Stimulated activated CD4-positive, alpha-beta T cell treated with anti-CD3 and anti-CD28 coated beads, Interleukin-1b, Interleukin-23, amount 100 ng/mL, for 48 hours (primary cell): ENCODE data around the gene RNF6.
"Not testable (repeated sequence)": the region's sequence is repeated elsewhere in the genome, so short reads cannot be mapped to it uniquely, and the experiment has no call there.

Experiments
- DNase-seq: peaks from one replicate; pipeline ENCODE4 v3.0.0-alpha.2; 2020

Gene RNF6

GRCh38 chr13:26221721-26222519 is at the start of gene RNF6:
TSS of gene RNF6 (minus strand) at chr13:26222314. CDS start at chr13:26219649, 2,665 bp downstream.
- peak; percentile 88 for DNase-seq

GRCh38 chr13:26270707-26271106 is 48.6 kb upstream of the RNF6 start:
- no peak for DNase-seq

- DNase-seq = no peak
Measured at GRCh38 chr13:26266311-26266710, 44.2 kb upstream of the RNF6 start.

- no peak for DNase-seq
Measured at GRCh38 chr13:26262156-26262555, 40.0 kb upstream of the RNF6 start.

GRCh38 chr13:26259634-26260033 is 37.5 kb upstream of the RNF6 start:
- DNase-seq = no peak

- DNase-seq = no peak
Measured at GRCh38 chr13:26257049-26257448, 34.9 kb upstream of the RNF6 start.

GRCh38 chr13:26255691-26256277 is 33.7 kb upstream of the RNF6 start:
- no peak for DNase-seq

GRCh38 chr13:26255115-26255514 is 33.0 kb upstream of the RNF6 start:
- DNase-seq = no peak

GRCh38 chr13:26254583-26255111 is 32.5 kb upstream of the RNF6 start:
- DNase-seq = peak; percentile 41

GRCh38 chr13:26253787-26254582 is 31.9 kb upstream of the RNF6 start, which contains the start of gene CDK8:
TSS of gene CDK8 (plus strand) at chr13:26254129. CDS start at chr13:26254642, 513 bp downstream.
- DNase-seq = peak; percentile 87

- DNase-seq = no peak
Measured at GRCh38 chr13:26253262-26253786, 31.2 kb upstream of the RNF6 start.

- not testable (repeated sequence) for DNase-seq
Measured at GRCh38 chr13:26252006-26252405, 29.9 kb upstream of the RNF6 start.

- no peak for DNase-seq
Measured at GRCh38 chr13:26249551-26249950, 27.4 kb upstream of the RNF6 start.

- DNase-seq = no peak
Measured at GRCh38 chr13:26247608-26248007, 25.5 kb upstream of the RNF6 start.

- no peak for DNase-seq
Measured at GRCh38 chr13:26247011-26247410, 24.9 kb upstream of the RNF6 start.

- DNase-seq = no peak
Measured at GRCh38 chr13:26246154-26246553, 24.0 kb upstream of the RNF6 start.

GRCh38 chr13:26236296-26236695 is 14.2 kb upstream of the RNF6 start:
- no peak for DNase-seq

- DNase-seq = no peak
Measured at GRCh38 chr13:26230703-26231102, 8.6 kb upstream of the RNF6 start.

GRCh38 chr13:26229080-26229615 is 7.0 kb upstream of the RNF6 start:
- DNase-seq = no peak

GRCh38 chr13:26228096-26228495 is 6.0 kb upstream of the RNF6 start:
- no peak for DNase-seq

GRCh38 chr13:26227166-26227971 is 5.3 kb upstream of the RNF6 start:
- no peak for DNase-seq
